Activated CD4-positive, alpha-beta T cell treated with anti-CD3 and anti-CD28 coated beads, Interleukin-2, amount 10 ng/mL, durations not matched to agents 24 days and 14 days (primary cell): ENCODE measurements around the gene PLA2G12B. TPM values are rescaled to one million over a fixed set of nuclear protein-coding genes. Genes with fewer than 3 reads are reported as not detected.
"Not testable (repeated sequence)": the region's sequence is repeated elsewhere in the genome, so short reads cannot be mapped to it uniquely, and the experiment has no call there.

Experiments
- DNase-seq: peaks from one replicate; pipeline ENCODE4 v3.0.0; 2022
- H3K27ac Mint-ChIP-seq: one replicate; pipeline ENCODE4 v1.8.0; 2022; ENCODE audit warnings: mild to moderate bottlenecking, mixed read lengths
- H3K27me3 Mint-ChIP-seq: one replicate; pipeline ENCODE4 v1.8.0; 2022; ENCODE audit warnings: mixed read lengths
- H3K36me3 Mint-ChIP-seq: one replicate; pipeline ENCODE4 v1.8.0; 2022; ENCODE audit warnings: low read depth, mild to moderate bottlenecking, mixed read lengths
- H3K4me1 Mint-ChIP-seq: one replicate; pipeline ENCODE4 v1.8.0; 2021; ENCODE audit warnings: mixed read lengths
- H3K4me3 Mint-ChIP-seq: one replicate; pipeline ENCODE4 v1.8.0; 2022; ENCODE audit warnings: mild to moderate bottlenecking, moderate library complexity, mixed read lengths
- H3K9me3 Mint-ChIP-seq: one replicate; pipeline ENCODE4 v1.8.0; 2021; ENCODE audit warnings: mixed read lengths
- intact Hi-C: fragments of 100-400 bp; cut with micrococcal nuclease; formaldehyde crosslinking; loops from one replicate; pipeline ENCODE4 v1.15.1; 2023
- total RNA-seq: library from RNA; stranded (reverse); gene quantifications from 2 replicates; pipeline ENCODE4 v1.2.3, GENCODE V29; 2022

The PLA2G12B gene
- not detected in 2 replicates for total RNA-seq

- Mint-ChIP-seq H3K27me3 (peaks cover 12% of the 10 kb centered on the region), H3K4me3 (no peak within 1 kb of the TSS), H3K4me1 (no peaks in the 10 kb centered on the region), H3K27ac (no peak within 1 kb of the TSS), H3K36me3 (no peaks in the 10 kb centered on the region), H3K9me3 (no peaks in the 10 kb centered on the region)
- peak; percentile 45 for DNase-seq
- intact Hi-C loops = no loop called here
These were observed at the start of gene PLA2G12B for GRCh38 chr10:72954596-72955554. Gene PLA2G12B (minus strand): TSS chr10:72954806. CDS start chr10:72954685, 121 bp downstream.

DNA sequence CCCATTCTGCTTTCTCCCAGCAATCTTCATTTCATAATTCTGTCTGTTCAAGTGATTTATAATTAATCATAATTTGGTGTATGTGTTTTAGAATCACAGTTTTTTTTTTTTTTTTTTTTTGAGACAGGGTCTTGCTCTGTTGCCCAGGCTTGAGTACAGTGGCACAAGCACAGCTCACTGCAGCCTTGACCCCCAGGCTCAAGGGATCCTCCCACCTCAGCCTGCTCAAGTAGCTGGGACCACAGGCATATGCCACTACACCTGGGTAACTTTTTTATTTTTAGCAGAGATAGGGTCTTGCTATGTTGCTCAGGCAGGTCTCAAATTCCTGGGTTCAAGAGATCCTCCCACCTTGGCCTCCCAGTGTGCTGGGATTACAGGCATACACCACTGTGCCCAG, 49.2 kb upstream of the PLA2G12B start:
- H3K27me3 Mint-ChIP-seq = no peaks in the 10 kb centered on the region
- no peak for DNase-seq
- intact Hi-C loops = no loop called here
- H3K36me3 Mint-ChIP-seq = peaks cover 55% of the 10 kb centered on the region
- H3K4me3 Mint-ChIP-seq = no peak overlapping the region
- H3K9me3 Mint-ChIP-seq = no peaks in the 10 kb centered on the region
- no peaks in the 10 kb centered on the region for H3K4me1 Mint-ChIP-seq
- H3K27ac Mint-ChIP-seq = no peak overlapping the region

DNA sequence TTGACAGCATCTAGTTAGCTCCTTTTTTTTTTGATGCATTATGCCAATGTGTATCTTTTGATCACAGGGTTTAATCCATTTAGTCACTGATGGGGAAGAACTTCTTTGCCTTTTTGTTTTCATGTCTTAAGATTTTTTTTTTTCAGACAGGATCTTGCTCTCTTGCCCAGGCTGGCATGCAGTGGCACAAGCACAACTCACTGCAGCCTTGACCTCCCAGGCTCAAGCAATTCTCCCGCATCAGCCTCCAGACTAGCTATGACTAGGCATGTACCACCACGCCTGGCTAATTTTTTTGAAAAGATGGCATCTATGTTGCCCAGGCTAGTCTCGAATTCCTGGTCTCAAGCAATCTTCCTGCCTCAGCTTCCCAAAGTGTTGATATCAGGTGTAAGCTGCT, 46.4 kb upstream of the PLA2G12B start:
- Mint-ChIP-seq H3K27me3 (no peaks in the 10 kb centered on the region), H3K9me3 (peaks cover 4% of the 10 kb centered on the region), H3K4me1 (no peaks in the 10 kb centered on the region), H3K27ac (no peak overlapping the region), H3K36me3 (peaks cover 41% of the 10 kb centered on the region), H3K4me3 (no peak overlapping the region)
- intact Hi-C loops = no loop called here
- no peak for DNase-seq

DNA sequence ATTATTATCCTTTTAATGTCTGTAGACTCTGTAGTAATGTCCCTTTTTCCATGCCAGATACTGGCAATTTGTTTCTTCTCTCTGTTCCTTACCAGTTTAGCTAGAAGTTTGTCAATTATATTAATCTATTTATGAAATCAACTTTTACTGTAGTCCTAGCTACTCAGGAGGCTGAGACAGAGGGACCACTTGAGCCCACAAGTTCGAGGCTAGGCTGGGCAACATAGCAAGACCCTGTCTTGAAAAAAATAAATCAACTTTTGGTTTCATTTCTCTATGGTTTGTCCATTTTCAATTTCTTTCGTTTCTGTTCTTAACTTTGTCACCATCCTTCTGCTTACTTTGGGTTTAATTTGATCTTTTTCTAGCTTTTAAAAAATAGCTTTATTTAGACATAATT, 42.5 kb upstream of the PLA2G12B start:
- Mint-ChIP-seq H3K4me1 (peaks cover 5% of the 10 kb centered on the region), H3K27me3 (no peaks in the 10 kb centered on the region), H3K27ac (no peak overlapping the region), H3K36me3 (peaks cover 58% of the 10 kb centered on the region), H3K4me3 (no peak overlapping the region), H3K9me3 (peaks cover 18% of the 10 kb centered on the region)
- no peak for DNase-seq
- intact Hi-C loops = no loop called here

DNA sequence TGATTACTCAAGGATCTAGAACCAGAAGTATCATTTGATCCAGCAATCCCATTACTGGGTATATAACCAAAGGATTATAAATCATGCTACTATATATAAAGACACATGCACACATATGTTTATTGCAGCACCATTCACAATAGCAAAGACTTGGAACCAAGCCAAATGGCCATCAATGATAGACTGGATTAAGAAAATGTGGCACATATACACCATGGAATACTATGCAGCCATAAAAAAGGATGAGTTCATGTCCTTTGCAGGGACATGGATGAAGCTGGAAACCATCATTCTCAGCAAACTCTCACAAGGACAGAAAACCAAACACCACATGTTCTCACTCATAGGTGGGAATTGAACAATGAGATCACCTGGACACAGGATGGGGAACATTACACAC, 40.9 kb upstream of the PLA2G12B start:
- H3K27me3 Mint-ChIP-seq, intact Hi-C loops, DNase-seq, H3K27ac Mint-ChIP-seq, H3K4me3 Mint-ChIP-seq, H3K4me1 Mint-ChIP-seq: not testable (repeated sequence)
- Mint-ChIP-seq H3K36me3 (peaks cover 58% of the 10 kb centered on the region), H3K9me3 (peaks cover 22% of the 10 kb centered on the region)

DNA sequence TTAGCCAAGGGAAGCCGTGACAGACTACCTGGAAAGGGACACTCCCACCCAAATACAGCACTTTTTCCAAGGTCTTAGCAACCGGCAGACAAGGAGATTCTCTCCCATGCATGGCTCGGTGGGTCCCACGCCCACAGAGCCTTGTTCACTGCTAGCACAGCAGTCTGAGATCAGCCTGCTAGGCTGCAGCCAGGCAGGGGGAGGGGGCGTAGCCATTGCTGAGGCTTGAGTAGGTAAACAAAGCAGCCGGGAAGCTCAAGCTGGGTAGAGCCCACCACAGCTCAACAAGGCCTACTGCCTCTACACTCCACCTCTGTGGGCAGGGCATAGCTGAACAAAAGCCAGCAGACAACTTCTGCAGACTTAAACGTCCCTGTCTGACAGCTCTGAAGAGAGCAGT, 35.2 kb upstream of the PLA2G12B start:
- H3K27ac Mint-ChIP-seq, H3K27me3 Mint-ChIP-seq, DNase-seq, H3K4me1 Mint-ChIP-seq, intact Hi-C loops, H3K4me3 Mint-ChIP-seq: not testable (repeated sequence)
- Mint-ChIP-seq H3K36me3 (peaks cover 49% of the 10 kb centered on the region), H3K9me3 (peaks cover 12% of the 10 kb centered on the region)

DNA sequence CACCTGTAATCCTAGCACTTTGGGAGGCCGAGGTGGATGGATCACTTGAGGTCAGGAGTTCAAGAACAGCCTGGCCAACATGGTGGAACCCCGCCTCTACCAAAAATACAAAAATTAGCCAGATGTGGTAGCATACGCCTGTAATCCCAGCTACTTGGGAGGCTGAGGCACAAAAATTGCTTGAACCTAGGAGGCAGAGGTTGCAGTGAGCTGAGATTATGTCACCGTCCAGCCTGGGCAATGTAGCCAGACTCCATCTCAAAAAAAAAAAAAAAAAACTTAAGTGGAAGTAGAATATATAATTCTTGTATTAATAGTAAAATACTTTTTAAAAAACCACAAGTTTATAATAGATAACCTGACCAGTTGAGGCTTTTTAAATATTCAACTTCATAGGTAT, 30.0 kb upstream of the PLA2G12B start:
- H3K27me3 Mint-ChIP-seq, H3K27ac Mint-ChIP-seq, intact Hi-C loops, H3K4me3 Mint-ChIP-seq, DNase-seq, H3K4me1 Mint-ChIP-seq: not testable (repeated sequence)
- H3K9me3 Mint-ChIP-seq = peaks cover 11% of the 10 kb centered on the region
- peaks cover 24% of the 10 kb centered on the region for H3K36me3 Mint-ChIP-seq

DNA sequence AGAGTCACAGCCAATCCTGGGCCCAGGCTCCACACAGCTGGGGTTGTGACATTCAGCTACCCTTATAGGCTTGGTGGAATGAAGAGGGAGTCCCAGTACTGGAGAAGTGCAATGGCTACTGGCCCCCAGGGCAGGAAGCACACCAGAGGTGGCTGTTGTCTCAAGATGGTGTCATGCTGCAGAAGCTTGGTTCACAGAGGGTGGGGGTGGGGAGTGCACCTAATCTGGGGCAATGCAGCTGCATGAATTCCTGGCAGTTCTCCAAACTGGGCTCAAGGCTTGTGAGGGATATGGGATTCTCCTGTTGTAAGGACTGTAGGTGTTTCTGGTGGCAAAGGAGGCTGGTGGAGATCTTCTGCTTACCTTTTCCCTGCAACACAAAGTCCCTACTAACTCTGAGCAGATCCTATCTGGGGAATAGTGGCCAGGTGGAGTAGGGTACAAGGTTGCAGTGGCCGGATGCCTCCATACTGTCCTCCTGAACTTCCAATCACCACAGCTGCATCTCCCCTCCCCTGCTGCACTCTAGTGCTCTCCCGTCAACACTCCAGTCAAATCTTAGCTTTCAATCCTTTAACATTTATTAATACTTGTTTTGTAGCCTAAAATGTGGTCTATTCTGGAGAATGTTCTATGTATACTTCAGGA, 27.4 kb upstream of the PLA2G12B start:
- Mint-ChIP-seq H3K9me3 (peaks cover 33% of the 10 kb centered on the region), H3K4me3 (no peak overlapping the region), H3K36me3 (peaks cover 14% of the 10 kb centered on the region), H3K27ac (no peak overlapping the region), H3K27me3 (peaks cover 5% of the 10 kb centered on the region), H3K4me1 (no peaks in the 10 kb centered on the region)
- intact Hi-C loops = no loop called here
- DNase-seq = no peak

- DNase-seq = no peak
- Mint-ChIP-seq H3K27ac (no peak overlapping the region), H3K27me3 (peaks cover 5% of the 10 kb centered on the region), H3K4me3 (no peak overlapping the region), H3K9me3 (peaks cover 36% of the 10 kb centered on the region), H3K36me3 (peaks cover 14% of the 10 kb centered on the region), H3K4me1 (no peaks in the 10 kb centered on the region)
- intact Hi-C loops = no loop called here
These were observed 26.6 kb upstream of the PLA2G12B start for GRCh38 chr10:72981028-72981881.

DNA sequence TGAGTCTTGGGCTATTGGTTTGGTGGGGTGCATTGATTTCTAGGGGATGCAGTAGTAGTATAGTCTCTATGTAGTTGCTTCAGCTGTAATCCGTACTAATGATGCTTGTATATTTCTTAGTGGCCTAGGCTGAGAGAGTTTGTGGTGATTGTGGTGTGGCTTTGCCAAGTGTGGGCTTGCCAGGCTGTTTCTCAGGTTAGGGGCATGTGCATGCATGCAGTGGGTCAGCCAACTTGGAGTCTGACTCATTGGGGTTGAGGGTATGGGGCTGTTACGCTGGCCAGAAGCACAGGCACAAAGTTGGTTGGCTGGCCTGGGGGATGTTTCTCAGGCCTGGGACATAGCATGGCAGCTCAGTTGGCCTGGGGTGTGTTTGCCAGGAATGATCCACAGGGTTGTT, 25.7 kb upstream of the PLA2G12B start:
- Mint-ChIP-seq H3K4me3 (no peak overlapping the region), H3K36me3 (peaks cover 14% of the 10 kb centered on the region), H3K27me3 (peaks cover 6% of the 10 kb centered on the region), H3K9me3 (peaks cover 43% of the 10 kb centered on the region), H3K27ac (no peak overlapping the region), H3K4me1 (no peaks in the 10 kb centered on the region)
- DNase-seq = no peak
- intact Hi-C loops = no loop called here

- DNase-seq = no peak
- H3K4me3 Mint-ChIP-seq = no peak overlapping the region
- no peak overlapping the region for H3K27ac Mint-ChIP-seq
- H3K4me1 Mint-ChIP-seq = no peaks in the 10 kb centered on the region
- peaks cover 10% of the 10 kb centered on the region for H3K27me3 Mint-ChIP-seq
- peaks cover 14% of the 10 kb centered on the region for H3K36me3 Mint-ChIP-seq
- peaks cover 48% of the 10 kb centered on the region for H3K9me3 Mint-ChIP-seq
- intact Hi-C loops = no loop called here
These were observed 25.1 kb upstream of the PLA2G12B start for GRCh38 chr10:72979709-72980108.

- H3K36me3 Mint-ChIP-seq = peaks cover 14% of the 10 kb centered on the region
- no peak overlapping the region for H3K27ac Mint-ChIP-seq
- peaks cover 51% of the 10 kb centered on the region for H3K9me3 Mint-ChIP-seq
- H3K4me3 Mint-ChIP-seq = no peak overlapping the region
- intact Hi-C loops = no loop called here
- H3K27me3 Mint-ChIP-seq = peaks cover 17% of the 10 kb centered on the region
- H3K4me1 Mint-ChIP-seq = no peaks in the 10 kb centered on the region
- DNase-seq = no peak
These were observed 22.3 kb upstream of the PLA2G12B start for GRCh38 chr10:72976886-72977285.

- intact Hi-C loops = no loop called here
- Mint-ChIP-seq H3K27ac (no peak overlapping the region), H3K36me3 (no peaks in the 10 kb centered on the region), H3K4me3 (no peak overlapping the region), H3K9me3 (no peaks in the 10 kb centered on the region), H3K4me1 (no peaks in the 10 kb centered on the region), H3K27me3 (peaks cover 15% of the 10 kb centered on the region)
- no peak for DNase-seq
These were observed 1.4 kb upstream of the PLA2G12B start for GRCh38 chr10:72956001-72956400.

- no peaks in the 10 kb centered on the region for H3K36me3 Mint-ChIP-seq
These were observed 393 bp downstream of the PLA2G12B start for GRCh38 chr10:72954230-72954595.

More at GRCh38 chr10:72954230-72954595, 393 bp downstream of the PLA2G12B start:
- no peaks in the 10 kb centered on the region for H3K4me1 Mint-ChIP-seq
- intact Hi-C loops = no loop called here
- H3K27ac Mint-ChIP-seq = no peak overlapping the region
- peaks cover 11% of the 10 kb centered on the region for H3K27me3 Mint-ChIP-seq
- no peak overlapping the region for H3K4me3 Mint-ChIP-seq
- DNase-seq = no peak
- no peaks in the 10 kb centered on the region for H3K9me3 Mint-ChIP-seq
